Endometrium (tissue), 2 donors: ENCODE results near the gene SHH.

Experiments used
- FAIRE-seq: peaks from 2 replicates; lab custom pipeline; 2012; peaks lifted over from hg19 to GRCh38; lab: Jason Lieb, UNC
- donor health status: control.
- donor health status: control.

The SHH gene

DNA sequence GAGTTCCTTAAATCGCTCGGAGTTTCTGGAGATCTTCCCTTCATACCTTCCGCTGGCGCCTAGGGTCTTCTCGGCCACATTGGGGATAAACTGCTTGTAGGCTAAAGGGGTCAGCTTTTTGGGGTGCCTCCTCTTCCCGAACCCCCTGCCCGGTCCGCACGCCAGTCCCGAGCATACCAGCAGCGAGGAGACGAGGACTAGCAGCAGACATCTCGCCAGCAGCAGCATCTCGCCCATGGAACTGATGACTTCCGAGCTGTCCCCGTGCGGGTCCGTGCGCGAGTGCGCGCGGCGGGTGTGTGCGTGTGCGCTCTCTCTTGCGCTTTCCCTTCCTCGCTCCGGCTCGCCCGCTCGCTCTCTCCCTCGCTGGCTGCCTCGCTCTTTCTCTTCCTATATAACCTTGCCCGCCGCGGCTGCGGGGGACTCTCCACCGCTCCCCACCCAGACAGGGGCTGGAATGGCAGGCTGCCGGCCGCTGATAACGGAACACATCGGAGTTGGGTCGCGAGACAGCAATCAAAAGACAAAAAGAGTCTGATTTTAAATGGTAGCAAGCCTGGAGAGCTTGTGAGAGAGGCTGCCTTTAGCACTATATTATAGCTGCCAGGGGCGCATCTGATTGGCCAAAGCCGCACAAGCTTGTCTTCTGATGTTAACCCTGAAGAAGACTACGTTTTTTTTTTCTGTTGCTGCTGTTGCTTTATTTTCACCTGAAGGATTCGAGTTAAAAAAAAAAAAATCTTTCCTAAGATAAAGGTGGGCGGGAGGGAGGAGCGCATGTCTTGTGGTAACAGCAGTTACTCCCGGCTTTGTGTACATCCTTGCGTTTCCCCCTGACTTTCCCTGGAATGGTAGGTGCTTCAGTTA lies at the start of gene SHH:
TSS of gene SHH (minus strand) at position 569 of the 867 bp plus-strand sequence. CDS start at position 228, 341 bp downstream.
- no peak for FAIRE-seq

DNA sequence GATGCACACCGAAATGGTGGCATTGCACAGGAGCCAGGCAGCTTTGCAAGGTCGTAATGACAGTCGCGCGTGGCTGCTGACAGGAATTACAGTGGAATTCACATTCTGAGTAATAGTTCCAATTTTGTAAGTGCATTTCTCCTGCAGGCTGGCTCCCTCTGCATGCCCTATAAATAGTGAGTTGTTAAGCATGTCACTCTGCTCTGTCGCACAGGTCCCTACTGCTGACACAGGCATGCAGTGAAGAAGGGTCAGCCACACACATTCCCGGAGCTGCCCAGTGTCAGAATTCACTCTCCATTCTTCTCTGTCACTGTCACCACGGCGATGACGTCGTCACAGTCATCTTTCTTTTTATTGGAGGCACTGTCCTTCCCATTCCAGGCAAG lies 49.2 kb upstream of the SHH start:
- no peak for FAIRE-seq

DNA sequence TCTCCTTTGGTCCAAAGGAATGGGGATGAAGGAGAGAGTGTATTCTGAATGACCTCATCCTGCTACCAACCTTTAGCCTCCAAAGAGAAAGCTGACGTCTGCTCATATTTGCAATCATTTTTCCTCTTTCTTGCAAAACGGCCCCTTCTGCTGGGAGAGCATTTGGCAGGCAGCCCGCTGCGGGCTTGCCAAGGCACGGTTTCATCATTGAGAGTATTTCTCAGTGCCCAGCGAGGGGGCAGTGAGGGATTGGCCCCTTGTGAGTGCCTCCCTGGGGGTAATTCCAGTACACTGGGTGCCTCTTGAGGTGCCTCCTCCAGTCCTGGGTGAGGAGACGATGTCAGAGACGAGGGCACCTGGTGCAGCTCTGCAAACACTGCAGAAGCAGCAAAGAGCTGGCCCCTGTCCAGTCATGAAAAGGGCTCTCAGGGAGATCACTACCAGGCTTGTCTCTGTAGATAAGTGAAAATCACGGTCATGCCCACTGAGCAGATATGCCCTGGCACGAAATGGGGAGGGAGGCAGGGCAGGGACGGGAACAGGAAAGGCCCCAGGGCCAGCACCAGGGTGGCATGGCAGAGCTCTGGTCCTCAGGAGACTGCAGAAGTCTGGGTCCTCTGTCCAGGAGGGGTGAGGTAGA lies 48.7 kb upstream of the SHH start:
- no peak for FAIRE-seq

DNA sequence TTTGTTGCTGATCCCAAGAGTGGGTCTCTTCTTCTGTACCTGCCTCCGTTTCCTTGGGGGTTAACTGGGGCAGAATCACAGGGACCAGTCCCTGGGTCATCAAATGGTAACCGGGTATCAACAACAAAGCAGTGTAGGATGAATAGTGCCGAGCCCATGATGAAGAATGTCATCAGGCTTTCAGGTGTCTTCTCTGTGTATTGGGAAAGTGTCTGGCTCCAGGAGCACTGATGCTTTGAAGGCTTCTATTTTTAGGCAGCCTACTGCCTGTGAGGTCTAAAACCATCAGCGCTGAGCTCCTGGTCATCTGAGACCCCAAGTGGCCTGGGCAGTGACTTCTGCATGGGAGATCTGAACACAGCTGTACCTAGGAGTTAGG lies 48.2 kb upstream of the SHH start:
- no peak for FAIRE-seq

DNA sequence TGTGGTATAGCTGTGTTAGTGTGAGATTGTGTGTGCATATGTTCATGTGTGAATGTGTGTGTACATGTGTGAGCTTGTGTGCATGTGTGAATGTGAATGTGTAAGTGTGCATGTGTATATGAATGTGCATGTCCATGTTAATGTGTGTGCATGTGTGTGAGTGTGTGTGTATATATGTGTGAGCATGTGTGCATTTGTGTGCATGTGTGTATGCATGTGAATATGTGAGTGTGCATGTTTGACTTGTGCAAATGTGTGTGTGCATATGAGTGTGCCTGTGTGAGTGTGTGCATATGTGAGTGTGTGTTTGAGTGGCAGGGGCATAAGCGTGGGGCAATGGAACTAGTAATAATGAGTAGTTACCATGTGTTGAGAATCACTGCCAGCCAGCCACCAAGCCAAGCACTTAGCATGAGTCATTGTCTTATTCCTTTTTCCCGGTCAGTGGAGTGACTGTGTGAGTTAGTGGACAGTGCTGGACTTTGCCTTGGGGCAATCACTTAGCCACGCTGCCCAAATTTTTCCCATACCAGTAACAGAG lies 46.3 kb upstream of the SHH start:
- no peak for FAIRE-seq

DNA sequence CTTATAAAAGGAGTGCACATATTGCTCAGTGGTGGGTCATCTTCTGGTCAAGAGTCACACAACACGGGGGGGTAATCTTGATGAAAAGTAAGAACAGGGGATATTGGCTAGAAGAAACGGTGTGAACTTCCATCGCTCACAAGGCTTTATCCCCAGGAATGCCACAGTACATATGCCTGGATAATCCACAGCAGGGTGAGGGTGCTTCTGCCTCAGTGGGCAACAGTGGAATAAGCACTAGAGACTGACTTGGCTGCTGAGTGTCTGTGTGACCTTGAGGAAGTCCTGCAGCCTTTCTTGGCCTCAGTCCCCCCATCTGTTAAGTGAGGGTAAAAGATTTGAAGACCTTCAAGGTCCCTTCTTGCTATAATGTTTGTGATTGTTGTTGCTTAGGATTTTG lies 44.9 kb upstream of the SHH start:
- FAIRE-seq = no peak

DNA sequence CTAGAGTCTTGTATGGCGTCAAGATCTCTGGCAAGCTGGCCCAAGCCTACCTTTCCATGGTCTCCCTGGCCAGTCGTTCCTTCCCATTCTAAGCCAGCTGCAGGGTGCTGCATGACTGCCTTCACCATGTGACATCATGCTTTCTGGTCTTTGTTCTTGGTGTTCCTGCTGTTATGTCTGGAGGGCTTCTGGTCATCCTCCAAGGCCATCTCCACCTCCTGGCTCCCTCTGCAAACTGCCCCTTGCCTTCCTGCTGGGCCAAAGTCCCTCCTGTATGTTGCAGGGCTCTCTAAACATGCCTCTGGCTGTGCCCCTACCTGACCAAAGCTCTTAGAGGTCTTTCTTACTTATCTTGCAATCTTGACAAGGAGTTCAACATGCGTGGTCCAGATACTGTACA lies 44.4 kb upstream of the SHH start:
- FAIRE-seq = no peak

DNA sequence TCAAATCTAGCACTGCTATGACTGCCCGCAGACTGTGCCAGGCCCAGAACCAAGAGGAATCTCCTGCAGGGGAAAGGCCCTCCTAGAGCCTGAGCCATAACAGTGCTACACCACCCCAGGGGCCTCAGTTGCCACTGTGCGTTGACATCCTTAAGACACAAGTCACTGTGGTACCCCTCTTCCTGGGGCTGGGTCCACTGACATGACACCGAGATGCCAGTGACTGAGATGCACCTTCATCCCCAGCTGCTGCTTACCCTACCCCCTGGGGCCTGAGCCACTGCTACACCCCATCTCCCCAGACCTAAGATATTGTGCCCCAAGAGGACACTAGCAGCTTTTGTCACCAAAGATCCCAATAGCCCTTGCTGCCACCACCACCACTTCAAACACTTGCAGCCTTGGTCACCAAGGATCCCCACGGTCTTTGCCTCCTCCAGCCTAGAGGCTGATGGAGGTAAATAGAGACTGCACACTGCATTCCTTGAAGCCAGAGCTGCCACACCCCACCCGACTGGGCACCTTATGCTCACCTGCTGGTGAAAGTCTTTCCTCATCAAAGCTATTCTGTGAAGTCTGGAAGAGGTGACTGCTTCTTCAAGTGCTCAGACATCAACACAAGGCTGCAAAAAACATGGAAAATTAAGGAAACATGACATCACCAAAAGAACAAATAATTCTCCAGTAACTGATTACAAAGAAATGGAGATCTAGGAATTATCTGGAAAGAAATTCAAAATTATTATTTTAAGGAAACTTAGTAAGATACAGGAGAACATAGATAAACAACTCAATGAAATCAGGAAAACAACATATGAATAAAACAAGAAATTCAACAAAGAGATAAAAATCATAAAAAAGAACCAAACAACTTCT lies 40.4 kb upstream of the SHH start:
- no peak for FAIRE-seq

DNA sequence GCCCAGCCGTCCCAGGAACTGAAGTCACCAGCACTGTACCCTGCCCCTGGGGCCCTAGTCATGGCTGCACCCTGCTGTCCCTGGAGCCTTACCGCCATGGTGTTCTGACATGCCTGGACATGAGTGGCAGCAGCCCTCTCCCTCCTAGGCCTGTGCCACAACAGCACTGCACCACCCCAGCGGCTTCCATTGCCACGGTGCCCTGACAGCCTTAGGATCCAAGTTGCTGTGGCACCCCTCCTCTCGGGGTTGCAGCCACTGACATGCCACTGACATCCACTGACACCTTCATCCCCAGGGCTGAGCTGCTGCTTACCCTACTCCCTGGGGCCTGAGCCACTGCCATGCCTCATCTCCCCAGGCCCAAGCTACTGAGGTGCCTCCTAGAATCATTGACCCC lies 39.6 kb upstream of the SHH start:
- FAIRE-seq = no peak

DNA sequence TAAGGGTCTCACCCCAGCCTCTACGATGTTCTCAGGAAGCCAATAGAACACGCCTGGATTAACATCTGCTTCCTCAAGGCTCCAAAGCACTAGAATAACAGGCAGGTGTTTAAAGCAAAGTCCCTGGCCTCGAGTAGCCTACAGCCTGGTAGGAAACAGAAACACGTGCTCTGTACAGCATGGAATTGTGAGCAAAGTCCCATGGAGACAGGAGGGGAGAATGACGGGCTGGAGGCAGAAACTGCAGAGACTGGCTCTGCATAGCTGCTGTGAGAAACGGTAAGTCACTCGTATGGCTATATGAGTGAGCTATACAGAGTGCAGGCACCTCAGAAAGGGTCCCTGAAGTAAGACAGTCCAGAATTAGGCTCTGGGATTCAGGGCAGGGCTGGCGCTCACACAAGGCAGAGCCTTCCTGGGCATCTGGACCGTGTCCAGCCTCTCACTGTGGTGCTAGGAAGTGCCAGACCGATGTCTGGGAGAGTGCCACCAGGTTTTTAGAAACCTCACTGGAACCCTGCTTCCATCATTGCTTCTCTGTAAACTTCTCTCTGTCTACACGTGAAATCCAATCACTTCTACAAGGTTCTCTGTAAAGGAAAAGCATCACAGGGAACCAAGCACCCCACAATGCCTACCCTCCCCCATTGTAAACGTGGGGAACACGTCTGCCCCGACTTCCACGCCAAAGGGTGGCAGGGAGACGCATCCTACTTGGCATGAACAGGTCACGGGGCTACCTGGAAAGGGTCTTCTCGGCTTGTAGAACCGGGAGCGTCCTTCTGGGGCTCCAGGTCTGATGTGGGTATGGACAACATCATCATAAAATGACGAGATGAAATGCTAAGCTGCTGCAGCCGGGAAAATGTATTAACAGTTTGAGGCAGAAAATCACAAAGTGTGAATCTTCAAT lies 38.8 kb upstream of the SHH start:
- FAIRE-seq = no peak

DNA sequence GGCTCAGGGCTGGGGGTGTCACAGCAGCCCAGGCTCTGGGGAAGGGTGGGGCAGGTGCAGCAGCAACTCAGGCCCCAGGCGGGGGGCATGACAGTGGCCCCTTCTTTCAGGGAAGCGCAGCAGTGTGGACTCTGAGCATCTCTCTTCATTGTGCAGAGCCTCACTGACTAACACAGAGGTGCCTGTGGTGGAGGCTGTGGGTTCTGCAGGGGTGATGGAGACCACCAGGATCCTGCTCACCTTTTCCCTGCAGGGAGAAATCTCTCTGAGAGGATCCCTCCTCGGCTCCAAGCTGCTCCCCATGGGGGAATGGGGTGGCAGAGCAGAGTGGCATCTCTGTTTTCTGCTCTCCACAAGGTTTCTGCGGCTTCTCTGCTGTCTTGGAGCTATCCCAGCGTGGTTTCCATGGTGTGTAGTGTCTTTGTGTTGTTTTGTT lies 37.8 kb upstream of the SHH start:
- no peak for FAIRE-seq

DNA sequence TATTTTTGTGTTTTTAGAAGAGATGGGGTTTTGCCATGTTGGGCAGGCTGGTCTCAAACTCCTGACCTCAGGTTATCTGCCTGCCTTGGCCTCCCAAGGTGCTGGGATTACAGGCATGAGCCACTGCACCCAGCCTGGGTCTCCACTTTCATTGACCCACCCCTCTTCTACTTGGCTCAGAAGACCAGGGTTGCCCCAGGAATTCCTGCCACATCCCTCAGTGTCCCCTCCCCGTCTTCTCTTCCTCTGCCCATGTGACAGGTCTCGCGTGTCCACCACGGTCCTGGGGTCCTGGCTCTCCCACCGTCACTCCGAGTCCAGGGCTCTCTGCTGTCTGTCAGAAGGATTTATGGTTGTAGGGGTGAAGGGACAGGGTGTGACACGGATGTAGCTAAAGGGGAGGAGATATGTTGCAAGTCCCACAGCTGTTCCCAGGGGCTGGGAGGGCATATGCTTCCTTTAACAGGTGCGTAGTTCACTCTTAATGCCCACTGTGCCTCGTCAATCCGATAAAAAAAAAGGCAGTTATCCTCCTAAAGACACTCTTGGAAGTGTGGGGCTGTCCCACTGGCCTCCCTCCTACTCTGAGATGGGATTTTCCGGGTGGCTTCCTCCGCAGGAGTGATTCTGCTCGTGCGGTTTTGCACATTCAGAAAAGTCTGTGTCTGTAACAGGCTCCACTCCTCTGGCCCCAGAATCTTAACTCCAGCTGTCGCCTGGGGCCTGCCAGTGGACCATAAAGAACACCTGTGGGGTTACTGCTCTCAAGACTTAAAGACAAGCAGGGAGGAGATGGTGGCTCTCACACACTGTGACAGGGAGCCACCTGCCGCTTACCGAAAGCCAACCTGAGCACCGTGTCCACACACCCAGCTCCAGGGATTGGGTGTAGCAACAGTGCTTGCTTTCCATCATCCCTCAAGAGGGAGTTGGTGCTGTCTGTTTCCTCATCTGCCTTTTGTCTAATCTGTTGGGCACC lies 36.7 kb upstream of the SHH start:
- FAIRE-seq = no peak

DNA sequence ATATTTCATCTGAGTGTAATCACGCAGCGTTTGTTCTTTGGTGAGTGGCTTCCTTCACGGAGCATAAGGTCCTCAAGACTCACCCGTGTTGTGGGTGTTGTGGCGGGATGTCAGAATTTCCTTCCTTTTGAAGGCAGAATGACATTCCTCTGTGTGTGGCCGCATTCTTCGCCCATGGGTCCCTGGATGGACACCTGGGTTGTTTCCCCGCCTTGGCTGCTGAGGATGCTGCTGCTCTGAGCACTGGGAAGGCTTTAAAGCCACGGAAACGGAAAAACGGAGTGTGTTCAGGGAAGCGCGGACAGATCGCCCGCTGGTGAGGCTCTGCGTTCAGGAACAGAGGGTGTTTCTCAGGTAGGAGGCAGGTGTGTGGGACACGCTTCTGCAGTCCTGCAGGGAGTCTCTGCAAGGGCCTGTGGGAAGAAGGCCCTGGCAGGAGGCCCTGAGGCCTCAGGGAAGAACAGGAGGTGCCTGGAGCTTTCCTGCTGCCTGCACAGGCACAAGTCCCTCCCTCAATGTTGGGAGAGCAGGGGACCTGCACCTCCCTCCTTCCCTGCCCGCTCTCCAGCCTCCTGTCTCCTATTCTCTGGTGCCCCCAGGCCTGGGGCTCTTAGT lies 35.7 kb upstream of the SHH start:
- FAIRE-seq = no peak

DNA sequence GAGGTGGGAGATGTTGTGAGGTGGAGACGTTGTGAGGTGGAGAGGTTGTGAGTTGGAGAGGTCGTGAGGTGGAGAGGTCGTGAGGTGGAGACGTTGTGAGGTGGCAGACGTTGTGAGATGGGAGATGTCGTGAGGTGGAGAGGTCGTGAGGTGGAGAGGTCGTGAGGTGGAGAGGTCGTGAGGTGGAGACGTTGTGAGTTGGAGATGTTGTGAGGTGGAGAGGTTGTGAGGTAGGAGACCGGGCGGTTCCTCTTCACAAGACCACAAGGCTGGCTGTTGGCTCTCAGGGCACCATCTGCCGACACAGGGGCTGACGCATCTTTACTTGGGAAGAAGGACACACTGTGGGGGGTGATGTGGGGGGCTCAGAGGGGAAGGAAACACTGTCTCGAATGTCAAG lies 34.7 kb upstream of the SHH start:
- no peak for FAIRE-seq

DNA sequence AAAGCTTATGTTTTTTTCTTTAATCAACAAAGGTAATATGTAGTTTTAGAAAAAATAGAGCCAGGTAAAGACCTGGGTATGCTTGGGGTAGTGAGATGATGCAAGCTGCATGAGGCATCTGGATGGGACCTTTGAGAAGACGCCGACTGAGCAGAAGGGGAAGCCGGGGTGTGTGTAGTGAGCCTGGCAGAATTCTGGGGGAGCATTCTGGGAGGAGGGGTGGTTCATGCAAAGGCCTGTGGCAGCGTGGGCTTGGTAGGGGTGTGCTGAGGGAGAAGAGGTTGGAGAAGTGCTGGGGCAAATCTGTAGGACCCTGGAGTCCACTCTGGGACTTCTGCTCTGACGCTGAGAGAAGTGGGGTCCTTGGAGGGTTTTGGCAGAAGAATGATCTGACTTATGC lies 33.9 kb upstream of the SHH start:
- no peak for FAIRE-seq

DNA sequence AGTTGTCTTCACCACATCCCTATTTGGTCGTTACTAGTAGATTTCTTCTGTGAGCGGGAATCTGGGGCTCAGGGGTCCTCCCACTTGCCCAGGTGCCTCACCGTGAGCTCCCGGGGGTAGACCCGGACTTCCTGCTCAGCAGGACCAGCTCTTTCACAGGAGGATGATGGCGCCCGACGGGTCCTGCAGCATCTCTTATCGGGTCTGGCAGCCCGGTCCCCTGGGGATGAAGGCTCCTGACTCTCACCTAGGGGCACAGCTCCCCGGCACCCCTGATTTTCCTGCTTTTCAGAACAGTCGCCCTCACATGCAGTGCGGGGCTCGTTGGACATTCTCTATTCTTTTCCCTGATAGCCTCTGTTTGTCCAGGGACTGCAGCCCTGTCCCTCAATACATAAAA lies 33.0 kb upstream of the SHH start:
- no peak for FAIRE-seq

DNA sequence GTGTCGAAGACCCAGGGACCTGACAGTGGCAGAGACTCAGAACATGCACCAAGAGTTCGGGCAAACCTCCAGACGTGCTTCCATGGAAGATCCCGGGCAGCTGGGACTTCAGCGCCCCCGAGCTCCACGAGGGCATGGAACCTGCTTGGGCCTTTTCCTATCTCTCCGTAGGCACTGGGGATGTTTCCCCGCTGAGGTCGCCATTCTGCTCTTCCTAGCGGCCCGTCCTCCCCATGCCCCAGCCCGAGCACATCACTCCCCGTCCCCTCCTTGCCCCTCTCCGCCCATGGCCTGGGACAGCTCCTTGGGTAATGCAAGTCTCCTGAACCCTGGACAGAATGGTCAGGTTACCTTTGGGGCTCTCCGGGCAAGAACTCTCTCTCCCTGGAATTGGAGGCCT lies 32.3 kb upstream of the SHH start:
- FAIRE-seq = no peak

DNA sequence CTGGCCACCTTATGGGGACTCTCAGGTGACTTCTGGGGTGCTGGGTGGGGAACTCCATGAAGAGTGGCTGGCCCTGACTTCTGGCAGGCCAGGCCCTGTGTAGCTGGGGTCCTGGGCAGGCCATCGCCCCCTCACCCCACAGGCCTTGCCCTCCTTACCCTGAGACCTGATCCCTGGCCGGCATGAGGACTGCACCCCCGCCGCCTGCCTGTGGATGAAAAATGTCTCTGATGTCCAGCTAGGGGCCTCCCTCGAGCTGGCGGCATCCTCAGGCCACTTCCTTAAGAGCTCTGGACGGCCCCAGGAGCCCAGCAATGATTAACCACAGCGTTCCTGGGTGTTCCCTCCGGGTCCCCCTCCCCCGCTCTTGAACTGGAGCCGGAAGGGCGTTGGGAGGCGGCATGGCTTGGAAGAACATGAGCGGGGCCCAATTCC lies 31.8 kb upstream of the SHH start:
- no peak for FAIRE-seq

DNA sequence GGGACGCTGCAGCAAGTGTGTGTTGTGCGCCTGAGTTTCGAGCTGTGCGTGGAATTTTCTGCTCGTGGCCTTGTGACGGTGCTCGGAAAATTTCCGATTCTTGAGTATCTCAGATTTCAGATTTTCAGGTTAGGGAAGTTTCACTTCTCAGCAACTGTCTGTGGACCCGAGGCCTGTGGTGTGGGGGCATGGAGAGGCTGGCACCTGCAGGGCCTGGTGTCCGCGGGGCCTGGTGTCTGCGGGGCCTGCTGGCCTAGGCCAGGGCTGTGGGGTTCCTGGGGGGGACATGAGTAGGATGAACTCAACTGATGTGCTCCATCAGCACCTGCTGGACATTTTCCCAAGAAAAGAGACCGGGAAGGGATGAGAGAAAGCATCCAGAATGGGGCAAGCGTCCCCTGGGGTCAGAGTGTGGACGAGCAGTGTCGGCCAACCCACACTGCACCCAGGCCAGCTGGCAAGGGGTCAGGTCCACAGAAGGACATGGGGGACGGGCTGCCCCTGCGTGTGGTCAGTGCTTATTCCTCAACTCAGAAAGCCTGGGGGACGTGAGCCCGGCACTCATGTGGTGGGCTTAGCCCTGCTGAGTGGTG lies 31.3 kb upstream of the SHH start:
- FAIRE-seq = no peak
